Hematopoietic multipotent progenitor cell treated with erythropoietin and hydrocortisone succinate and interleukin-3 and kit ligand, for 8 days (in vitro differentiated cells): Measurements from ENCODE around the gene TMC4.
"Not testable (repeated sequence)": the region's sequence is repeated elsewhere in the genome, so short reads cannot be mapped to it uniquely, and the experiment has no call there.

ENCODE experiments used
- DNase-seq: peaks from one replicate; pipeline ENCODE4 v3.0.0-alpha.2; 2015

Gene TMC4, protein sequence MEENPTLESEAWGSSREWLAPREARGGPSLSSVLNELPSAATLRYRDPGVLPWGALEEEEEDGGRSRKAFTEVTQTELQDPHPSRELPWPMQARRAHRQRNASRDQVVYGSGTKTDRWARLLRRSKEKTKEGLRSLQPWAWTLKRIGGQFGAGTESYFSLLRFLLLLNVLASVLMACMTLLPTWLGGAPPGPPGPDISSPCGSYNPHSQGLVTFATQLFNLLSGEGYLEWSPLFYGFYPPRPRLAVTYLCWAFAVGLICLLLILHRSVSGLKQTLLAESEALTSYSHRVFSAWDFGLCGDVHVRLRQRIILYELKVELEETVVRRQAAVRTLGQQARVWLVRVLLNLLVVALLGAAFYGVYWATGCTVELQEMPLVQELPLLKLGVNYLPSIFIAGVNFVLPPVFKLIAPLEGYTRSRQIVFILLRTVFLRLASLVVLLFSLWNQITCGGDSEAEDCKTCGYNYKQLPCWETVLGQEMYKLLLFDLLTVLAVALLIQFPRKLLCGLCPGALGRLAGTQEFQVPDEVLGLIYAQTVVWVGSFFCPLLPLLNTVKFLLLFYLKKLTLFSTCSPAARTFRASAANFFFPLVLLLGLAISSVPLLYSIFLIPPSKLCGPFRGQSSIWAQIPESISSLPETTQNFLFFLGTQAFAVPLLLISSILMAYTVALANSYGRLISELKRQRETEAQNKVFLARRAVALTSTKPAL

DNA sequence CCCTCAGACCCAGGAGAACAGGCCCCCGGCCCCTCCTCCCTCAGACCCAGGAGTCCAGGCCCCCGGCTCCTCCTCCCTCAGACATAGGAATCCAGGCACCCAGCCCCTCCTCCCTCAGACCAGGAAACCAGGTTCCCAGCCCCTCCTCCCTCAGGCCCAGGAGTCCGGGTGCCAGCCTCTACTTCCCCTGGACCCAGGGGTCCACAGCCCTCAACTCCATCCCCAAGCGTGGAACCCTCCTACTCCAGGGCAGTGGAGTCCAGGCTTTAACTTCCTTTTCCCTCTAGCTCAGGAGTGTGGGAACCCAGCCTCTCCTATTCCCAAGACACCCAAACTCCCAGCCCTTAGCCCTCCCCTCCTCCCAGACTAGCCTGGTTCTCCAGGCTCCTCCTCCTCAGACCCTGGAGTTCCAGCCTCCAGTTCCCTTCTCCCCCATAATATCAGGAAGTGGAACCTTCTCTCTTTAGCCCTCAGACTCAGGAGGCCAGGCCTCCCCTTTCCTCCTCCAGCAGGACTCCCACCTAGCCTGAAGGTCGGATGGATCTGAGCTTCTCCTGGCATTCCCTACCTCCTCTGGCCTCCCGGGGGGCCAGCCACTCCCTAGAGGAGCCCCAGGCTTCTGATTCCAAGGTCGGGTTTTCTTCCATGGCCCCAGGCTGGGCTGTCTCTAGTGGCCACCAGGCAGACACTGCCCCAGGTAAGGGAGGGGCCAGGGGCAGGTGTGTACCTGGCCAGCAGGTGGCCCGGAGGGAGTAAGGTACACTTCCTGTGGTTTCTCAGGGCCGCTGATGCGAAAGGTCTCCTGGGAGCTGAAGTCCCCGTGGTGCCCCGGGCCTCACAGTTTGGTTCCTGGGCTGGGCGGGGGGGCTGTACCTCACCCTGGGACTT lies at the start of gene TMC4:
Gene TMC4, minus strand, starts transcription at position 690 of the 888 bp plus-strand sequence. Its CDS starts 43 bp downstream, at position 647.
- no peak for DNase-seq

GRCh38 chr19:54221947-54222346 lies 49.0 kb upstream of the TMC4 start:
- not testable (repeated sequence) for DNase-seq

DNA sequence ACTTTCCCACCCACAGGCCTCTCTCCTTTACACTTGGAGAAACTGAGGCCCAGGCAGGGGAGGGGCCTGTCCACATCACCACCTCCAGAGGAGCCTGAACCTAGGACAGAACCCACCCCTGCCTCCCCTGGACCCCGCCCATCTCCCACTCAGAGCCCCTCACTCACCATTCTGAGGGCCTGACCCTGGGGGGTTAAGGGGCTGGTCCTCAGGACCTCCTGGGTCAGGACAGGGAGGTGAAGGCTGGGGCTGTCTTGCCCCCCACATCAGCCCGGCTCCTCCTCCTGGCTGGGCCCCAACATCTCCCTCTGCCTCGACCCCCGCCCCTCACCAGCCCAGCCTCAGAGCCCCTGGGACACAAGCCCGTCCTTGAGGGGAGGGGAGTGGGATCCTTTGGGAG lies 46.7 kb upstream of the TMC4 start:
- DNase-seq, result not testable (repeated sequence)

- DNase-seq, result no peak
These were observed 46.2 kb upstream of the TMC4 start for GRCh38 chr19:54218960-54219661.

DNA sequence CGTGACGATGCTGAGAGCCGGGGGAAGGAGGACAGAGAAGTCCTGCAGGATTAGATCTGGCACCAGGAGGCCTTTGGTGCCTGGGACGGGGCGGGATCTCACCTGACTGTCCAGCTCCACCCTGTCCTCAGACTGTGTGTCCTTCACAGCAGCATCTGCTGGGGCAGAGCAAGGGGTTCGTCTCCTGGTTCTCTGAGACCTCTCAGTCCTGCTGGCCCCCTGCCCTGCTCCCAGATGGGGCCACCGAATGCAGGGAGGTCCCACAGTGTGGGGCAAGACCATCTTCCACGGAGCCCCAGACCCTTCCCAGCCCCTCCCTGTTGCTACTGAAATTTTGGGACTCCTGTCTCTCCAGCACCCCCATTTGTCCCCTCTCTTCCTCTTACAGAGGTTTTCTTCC lies 45.3 kb upstream of the TMC4 start:
- no peak for DNase-seq

GRCh38 chr19:54217517-54218247 lies 44.7 kb upstream of the TMC4 start:
- not testable (repeated sequence) for DNase-seq

GRCh38 chr19:54216869-54217268 lies 43.9 kb upstream of the TMC4 start:
- no peak for DNase-seq

DNA sequence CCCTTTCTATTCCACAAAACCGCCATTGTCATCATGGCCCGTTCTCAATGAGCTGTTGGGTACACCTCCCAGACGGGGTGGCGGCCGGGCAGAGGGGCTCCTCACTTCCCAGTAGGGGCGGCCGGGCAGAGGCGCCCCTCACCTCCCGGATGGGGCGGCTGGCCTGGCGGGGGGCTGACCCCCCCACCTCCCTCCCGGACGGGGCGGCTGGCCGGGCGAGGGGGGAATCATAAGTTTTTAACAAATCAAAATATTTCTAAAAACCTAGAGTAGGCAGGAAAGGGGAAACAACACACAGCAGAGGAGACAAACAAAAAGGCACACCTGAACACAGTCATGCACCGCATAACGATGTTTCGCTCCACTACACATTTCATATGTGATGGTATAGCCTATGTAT lies 41.8 kb upstream of the TMC4 start:
- not testable (repeated sequence) for DNase-seq

GRCh38 chr19:54214217-54214616 lies 41.3 kb upstream of the TMC4 start:
- not testable (repeated sequence) for DNase-seq

GRCh38 chr19:54211235-54211634 lies 38.3 kb upstream of the TMC4 start:
- no peak for DNase-seq

DNA sequence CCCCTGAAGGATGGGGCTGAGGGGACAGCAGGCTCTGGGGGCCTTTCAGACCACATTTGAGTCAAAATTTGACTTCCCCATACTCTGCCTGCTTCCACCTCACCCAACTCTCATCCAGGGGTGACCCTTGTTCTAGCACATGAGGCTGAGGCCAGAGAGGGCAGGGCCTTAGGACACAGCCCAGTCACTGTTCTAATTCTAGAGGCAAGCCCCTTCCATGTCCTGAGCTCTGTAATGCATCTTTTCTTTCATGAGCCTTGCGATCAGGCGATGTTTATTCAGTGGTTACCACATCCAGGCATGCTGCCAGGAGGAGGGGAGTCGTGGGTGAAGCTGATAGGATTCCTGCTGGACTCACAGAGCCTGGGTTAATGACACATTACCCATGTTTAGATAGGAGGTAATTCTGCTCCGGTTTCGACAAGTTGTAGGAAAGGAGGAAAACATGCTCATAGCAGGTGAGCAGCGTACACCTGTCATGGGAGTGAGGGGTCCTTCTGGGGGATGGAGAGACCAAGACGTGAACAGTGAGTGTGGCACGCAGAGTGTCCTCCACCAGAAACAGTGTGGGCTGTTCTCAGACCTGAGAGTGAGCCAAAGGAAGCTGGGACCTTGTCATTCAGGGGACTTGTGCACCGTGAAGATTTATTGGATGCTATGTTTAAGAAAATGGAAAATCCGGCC lies 37.0 kb upstream of the TMC4 start:
- DNase-seq, result peak; percentile 99

DNA sequence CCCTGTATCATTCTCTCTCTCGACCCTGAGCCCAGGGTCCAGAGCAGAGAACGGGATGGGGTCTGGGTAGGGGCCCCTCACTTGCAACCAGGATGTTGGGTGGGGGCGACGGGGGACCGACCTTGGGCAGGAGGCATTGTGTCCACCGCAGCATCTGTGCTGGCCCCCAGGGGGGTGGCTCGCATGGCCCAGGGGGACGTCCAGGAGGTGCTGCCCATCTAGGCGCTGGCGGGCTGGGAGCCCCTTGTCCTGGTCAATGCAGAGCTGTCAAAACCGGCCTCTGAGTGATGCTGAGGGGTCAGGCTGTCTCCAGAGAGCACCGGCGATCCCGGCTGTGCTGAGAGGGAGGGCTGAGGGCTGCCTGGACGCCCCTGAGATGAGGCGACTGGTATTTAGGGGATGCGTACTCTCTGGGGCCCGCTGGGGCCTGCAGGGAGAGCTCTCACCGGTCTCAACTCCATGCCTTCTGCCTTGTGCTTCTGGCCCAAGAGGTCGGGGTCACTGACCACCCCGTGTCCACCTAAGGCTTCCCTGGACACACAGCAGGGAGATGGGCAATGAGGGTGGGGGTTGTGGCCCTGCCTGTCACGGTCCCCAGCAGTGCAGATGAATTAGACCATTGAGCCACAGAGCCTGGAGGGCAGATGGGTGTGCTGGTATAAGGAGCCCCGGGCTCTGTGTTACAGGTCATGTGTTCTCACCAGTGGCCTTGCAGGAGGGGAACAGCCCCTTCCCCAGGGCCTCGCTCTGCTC lies 36.3 kb upstream of the TMC4 start:
- DNase-seq, result no peak

DNA sequence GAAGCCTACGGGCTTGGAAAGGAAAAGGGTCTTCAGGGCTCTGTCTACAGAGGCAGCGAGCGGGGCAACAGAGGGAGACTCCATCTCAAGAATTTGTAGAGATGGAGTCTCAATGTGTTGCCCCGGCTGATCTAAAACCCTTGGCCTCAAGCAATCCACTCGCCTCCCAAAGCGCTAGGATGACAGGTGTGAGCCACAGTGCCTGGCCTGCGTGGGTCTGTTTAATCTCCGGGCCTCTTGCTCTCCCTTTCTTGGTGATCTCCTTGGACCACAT lies 35.8 kb upstream of the TMC4 start:
- peak; percentile 29 for DNase-seq

- peak; percentile 96 for DNase-seq
These were observed 35.2 kb upstream of the TMC4 start for GRCh38 chr19:54207983-54208783.

DNA sequence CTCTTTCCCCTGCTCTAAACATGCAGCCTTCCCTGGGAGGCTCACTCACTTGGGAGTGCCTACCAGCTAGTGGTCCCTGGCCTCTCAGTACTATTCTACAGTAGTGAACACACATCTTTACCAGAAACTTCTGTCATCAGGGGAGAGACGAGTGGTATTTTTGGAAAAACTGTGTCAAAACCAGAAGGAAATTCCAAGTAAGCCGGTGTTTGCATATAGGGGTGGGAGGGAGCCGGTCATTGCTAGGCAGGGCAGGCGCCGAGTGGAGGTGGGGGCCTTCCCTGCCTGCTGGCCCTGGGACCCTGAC lies 34.7 kb upstream of the TMC4 start:
- DNase-seq, result no peak

DNA sequence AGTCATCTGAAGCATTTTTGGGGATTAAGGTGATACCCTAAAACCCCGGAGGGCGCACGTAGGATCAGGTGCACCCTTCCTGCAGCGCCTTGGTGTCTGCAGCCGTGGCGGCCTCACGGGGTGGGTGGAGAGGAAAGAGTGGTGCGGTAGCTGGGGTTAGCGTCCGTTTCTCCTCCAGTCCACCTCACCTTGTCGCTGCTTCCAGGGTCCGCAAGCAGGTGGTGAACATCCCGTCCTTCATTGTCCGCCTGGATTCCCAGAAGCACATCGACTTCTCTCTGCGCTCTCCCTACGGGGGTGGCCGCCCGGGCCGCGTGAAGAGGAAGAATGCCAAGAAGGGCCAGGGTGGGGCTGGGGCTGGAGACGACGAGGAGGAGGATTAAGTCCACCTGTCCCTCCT lies 34.2 kb upstream of the TMC4 start:
- not testable (repeated sequence) for DNase-seq

DNA sequence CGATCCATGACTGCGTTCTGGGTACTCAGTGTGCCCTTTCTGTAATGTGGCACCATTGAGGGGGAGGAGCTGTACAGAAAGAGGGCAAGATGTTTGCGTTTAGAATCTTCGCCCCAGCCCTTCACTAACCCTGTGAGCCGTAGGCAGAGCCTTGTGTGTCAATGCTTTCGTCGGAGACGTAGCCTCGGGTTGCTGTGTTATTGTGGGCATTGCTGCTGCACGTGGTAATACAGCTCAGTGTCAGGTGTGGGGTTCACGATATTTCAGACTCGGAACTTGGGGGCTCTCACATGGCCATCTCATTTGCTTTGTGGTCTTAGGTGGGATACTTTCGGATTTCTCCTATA lies 33.8 kb upstream of the TMC4 start:
- DNase-seq, result no peak

- no peak for DNase-seq
These were observed 33.3 kb upstream of the TMC4 start for GRCh38 chr19:54206030-54206830.

- no peak for DNase-seq
These were observed 32.0 kb upstream of the TMC4 start for GRCh38 chr19:54204767-54205468.
